ENCODE measurements around the gene ZNF175. TPM values are rescaled to one million over a fixed set of nuclear protein-coding genes. Genes with fewer than 3 reads are reported as not detected.

ZNF175 gene
- total RNA-seq, 1 donor from 2014 or later, result 13.5 TPM

DNA sequence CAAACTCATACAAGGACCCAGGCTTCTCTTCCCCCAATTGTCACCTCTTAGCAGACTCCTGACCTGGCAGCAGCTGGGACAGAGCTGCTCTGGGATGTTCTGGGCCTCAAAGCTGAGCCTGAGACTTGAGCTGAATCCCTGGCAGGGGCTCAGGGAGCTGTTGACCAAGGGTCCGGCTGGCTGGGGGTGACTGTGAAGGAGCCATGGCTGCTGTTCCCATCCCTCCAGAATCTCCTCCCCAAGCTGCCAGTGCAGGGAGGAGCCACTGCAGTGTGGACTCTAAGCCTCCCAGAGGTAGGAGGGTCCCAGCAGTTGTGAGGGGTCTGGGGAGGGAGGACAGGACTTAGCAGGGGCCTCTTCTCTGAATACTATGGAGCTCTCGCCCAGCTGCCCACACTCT is 41.8 kb upstream of the ZNF175 start:
- H3K36me3 Mint-ChIP-seq (ENCODE audit: unreplicated experiment), result no peaks in the 10 kb centered on the region
- no peaks in the 10 kb centered on the region for H3K4me1 Mint-ChIP-seq (ENCODE audit: unreplicated experiment)
- H3K9me3 Mint-ChIP-seq (ENCODE audit: unreplicated experiment), result no peaks in the 10 kb centered on the region
- no peak for TF ChIP-seq CTCF (IDR thresholded peaks at IDR 0.05)
- DNase-seq (ENCODE audit: extremely low spot score, unreplicated experiment), result no peak
- H3K27me3 Mint-ChIP-seq (ENCODE audit: unreplicated experiment), result no peaks in the 10 kb centered on the region
- H3K4me3 Mint-ChIP-seq (ENCODE audit: unreplicated experiment), result no peak overlapping the region
- H3K27ac Mint-ChIP-seq (ENCODE audit: unreplicated experiment), result no peak overlapping the region

GRCh38 chr19:51530616-51531015 is 40.5 kb upstream of the ZNF175 start:
- no peaks in the 10 kb centered on the region for H3K27me3 Mint-ChIP-seq (ENCODE audit: unreplicated experiment)
- H3K4me1 Mint-ChIP-seq (ENCODE audit: unreplicated experiment), result no peaks in the 10 kb centered on the region
- no peak for DNase-seq (ENCODE audit: extremely low spot score, unreplicated experiment)
- no peak overlapping the region for H3K27ac Mint-ChIP-seq (ENCODE audit: unreplicated experiment)
- no peaks in the 10 kb centered on the region for H3K36me3 Mint-ChIP-seq (ENCODE audit: unreplicated experiment)
- no peak overlapping the region for H3K4me3 Mint-ChIP-seq (ENCODE audit: unreplicated experiment)
- no peak for TF ChIP-seq CTCF (IDR thresholded peaks at IDR 0.05)
- H3K9me3 Mint-ChIP-seq (ENCODE audit: unreplicated experiment), result peaks cover 8% of the 10 kb centered on the region

DNA sequence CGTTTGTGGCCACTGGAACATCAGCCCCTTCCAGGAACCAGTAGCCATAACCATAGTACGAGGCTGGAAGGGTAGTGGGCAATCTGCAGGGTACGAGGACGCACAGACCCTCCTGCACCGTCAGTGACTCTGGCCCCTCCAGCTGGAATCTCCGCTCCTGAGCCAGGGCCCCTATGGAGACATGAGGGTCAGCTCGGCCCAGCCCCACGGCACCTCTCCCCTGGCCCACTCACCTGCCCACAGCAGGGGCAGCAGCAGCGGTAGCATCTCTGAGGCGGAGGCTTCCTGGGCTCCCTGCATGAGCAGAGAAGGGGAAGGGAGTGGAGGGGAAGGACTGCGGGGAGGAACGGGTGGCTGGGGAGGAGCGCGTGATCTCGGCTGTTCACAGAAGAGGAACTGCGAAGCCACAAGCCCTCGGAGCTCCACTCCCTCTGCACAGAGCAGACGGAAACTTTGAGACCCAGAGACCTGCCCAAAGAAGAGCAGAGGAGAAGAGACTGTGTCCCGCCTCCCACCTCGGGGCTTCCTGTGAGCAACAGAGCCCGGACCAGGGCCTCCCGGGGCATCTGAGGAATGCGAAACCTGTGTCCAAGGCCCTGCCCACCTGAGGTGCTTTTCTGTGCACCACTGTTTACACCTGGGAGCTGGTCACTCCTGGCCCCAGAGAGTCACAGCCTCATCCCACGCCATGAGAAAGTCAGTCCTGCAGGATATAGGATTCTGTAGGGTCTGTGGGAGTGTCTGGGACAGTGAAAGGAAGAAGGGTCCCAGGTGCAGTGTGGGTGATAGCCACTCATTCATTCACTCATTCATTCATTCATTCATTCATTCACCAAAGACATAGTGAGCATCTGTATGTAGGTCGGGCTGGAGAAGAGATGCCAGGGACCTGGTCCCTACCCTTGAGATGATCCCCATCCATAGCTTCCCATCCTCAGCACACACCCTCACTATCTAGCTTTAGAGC is 39.5 kb upstream of the ZNF175 start, which contains the start of gene SIGLEC6:
TSS of gene SIGLEC6 (minus strand) at position 322 of the 967 bp plus-strand sequence. CDS start at position 300, 22 bp downstream.
- no peaks in the 10 kb centered on the region for H3K4me1 Mint-ChIP-seq (ENCODE audit: unreplicated experiment)
- no peaks in the 10 kb centered on the region for H3K27me3 Mint-ChIP-seq (ENCODE audit: unreplicated experiment)
- no peak for TF ChIP-seq CTCF (IDR thresholded peaks at IDR 0.05)
- no peak within 1 kb of the TSS for H3K27ac Mint-ChIP-seq (ENCODE audit: unreplicated experiment)
- peaks cover 9% of the 10 kb centered on the region for H3K9me3 Mint-ChIP-seq (ENCODE audit: unreplicated experiment)
- H3K4me3 Mint-ChIP-seq (ENCODE audit: unreplicated experiment), result no peak within 1 kb of the TSS
- DNase-seq (ENCODE audit: extremely low spot score, unreplicated experiment), result no peak
- no peaks in the 10 kb centered on the region for H3K36me3 Mint-ChIP-seq (ENCODE audit: unreplicated experiment)

DNA sequence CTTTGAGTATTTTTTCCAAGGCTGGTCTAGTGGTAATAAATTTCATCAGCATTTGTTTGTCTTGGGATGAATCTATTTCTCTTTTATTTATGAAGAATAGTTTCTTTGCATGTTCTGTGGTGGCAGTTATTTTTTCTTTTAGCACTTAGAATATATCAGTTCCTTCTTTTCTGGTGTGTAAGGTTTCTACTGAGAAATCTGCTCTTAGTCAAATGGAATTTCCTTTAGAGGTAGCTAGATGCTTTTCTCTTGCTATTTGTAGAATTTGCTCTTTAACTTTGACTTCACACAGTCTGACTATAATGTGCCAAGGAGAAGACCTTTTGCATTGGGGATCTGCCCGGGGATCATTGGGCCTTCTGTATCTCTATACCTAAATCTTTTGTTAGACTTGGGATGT is 35.5 kb upstream of the ZNF175 start:
- no peak overlapping the region for H3K27ac Mint-ChIP-seq (ENCODE audit: unreplicated experiment)

More for the DNA sequence above, 35.5 kb upstream of the ZNF175 start:
- Mint-ChIP-seq H3K4me1 (ENCODE audit: unreplicated experiment) (no peaks in the 10 kb centered on the region), H3K9me3 (ENCODE audit: unreplicated experiment) (peaks cover 9% of the 10 kb centered on the region), H3K4me3 (ENCODE audit: unreplicated experiment) (no peak overlapping the region), H3K27me3 (ENCODE audit: unreplicated experiment) (no peaks in the 10 kb centered on the region), H3K36me3 (ENCODE audit: unreplicated experiment) (no peaks in the 10 kb centered on the region)
- no peak for DNase-seq (ENCODE audit: extremely low spot score, unreplicated experiment)
- TF ChIP-seq CTCF (IDR thresholded peaks at IDR 0.05), result no peak

Data from osteocyte (in vitro differentiated cells).